Neural cell (in vitro differentiated cells): ENCODE data around the gene ALK.

Experiments
- EP300 ChIP-seq: fragments of 450-650 bp; conservative IDR thresholded peaks from 2 replicates; pipeline ENCODE4 v1.6.1; 2014; ENCODE audit warnings: antibody characterized with exemption, mild to moderate bottlenecking, moderate library complexity; ENCODE audit not compliant: poor library complexity, severe bottlenecking
- EZH2 ChIP-seq: fragments of 200-600, 300-800 bp; shearing (Covaris generic), sonication (generic); IDR thresholded peaks from 2 replicates; pipeline ENCODE4 v1.6.1; 2014; ENCODE audit warnings: antibody characterized with exemption, low read length, borderline replicate concordance, mild to moderate bottlenecking; ENCODE audit not compliant: insufficient read depth, poor library complexity, severe bottlenecking
- MXI1 ChIP-seq: fragments of 450-650 bp; conservative IDR thresholded peaks from 2 replicates; pipeline ENCODE4 v1.6.1; 2014; ENCODE audit warnings: antibody characterized with exemption, mild to moderate bottlenecking; ENCODE audit not compliant: poor library complexity, severe bottlenecking
- POLR2AphosphoS5 ChIP-seq: IDR thresholded peaks from 2 replicates; pipeline ENCODE4 v1.6.1; 2012
- RAD21 ChIP-seq: fragments of 450-650 bp; conservative IDR thresholded peaks from 2 replicates; pipeline ENCODE4 v1.6.1; 2014; ENCODE audit warnings: antibody characterized with exemption, mild to moderate bottlenecking, moderate library complexity
- SMC3 ChIP-seq: fragments of 450-650 bp; conservative IDR thresholded peaks from 2 replicates; pipeline ENCODE4 v1.6.1; 2014; ENCODE audit warnings: antibody characterized with exemption, mild to moderate bottlenecking, moderate library complexity; ENCODE audit not compliant: poor library complexity
- TAF1 ChIP-seq: IDR thresholded peaks from 2 replicates; pipeline ENCODE4 v1.6.1; 2012; ENCODE audit warnings: low read depth
- TF ChIP-seq, protein P1 (sequence below): fragments of 450-650 bp; IDR thresholded peaks from 2 replicates; pipeline ENCODE4 v1.5.1; 2014; ENCODE audit warnings: antibody characterized with exemption, mild to moderate bottlenecking, moderate library complexity; ENCODE audit not compliant: poor library complexity, severe bottlenecking
- TF ChIP-seq, protein P2 (sequence below): IDR thresholded peaks from 2 replicates; pipeline ENCODE4 v1.6.1; 2012; ENCODE audit warnings: borderline replicate concordance

DNA sequence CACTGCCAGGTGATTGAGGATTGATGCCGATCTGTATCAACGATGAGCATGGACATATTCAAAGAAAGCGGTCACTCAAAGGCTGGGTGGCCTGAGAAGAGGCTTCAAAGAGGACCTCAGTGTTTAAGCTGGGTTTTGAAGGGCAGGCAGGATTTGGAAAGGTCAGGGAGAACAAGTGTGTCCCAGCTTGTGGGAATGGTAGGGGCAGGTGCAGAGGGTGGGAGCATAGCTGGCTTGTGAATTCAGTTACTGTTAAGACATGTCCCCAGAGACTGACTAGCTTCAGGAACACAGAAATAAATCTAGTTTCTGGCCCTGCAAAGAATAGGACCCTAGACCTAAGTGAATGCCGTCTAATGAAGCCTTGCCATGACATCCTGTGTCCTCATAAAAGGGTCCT lies 442.7 kb downstream of the ALK start:
- TF ChIP-seq, protein P1, sequence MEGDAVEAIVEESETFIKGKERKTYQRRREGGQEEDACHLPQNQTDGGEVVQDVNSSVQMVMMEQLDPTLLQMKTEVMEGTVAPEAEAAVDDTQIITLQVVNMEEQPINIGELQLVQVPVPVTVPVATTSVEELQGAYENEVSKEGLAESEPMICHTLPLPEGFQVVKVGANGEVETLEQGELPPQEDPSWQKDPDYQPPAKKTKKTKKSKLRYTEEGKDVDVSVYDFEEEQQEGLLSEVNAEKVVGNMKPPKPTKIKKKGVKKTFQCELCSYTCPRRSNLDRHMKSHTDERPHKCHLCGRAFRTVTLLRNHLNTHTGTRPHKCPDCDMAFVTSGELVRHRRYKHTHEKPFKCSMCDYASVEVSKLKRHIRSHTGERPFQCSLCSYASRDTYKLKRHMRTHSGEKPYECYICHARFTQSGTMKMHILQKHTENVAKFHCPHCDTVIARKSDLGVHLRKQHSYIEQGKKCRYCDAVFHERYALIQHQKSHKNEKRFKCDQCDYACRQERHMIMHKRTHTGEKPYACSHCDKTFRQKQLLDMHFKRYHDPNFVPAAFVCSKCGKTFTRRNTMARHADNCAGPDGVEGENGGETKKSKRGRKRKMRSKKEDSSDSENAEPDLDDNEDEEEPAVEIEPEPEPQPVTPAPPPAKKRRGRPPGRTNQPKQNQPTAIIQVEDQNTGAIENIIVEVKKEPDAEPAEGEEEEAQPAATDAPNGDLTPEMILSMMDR = no peak
- TF ChIP-seq MXI1 = no peak
- no peak for TF ChIP-seq TAF1
- TF ChIP-seq, protein P2, sequence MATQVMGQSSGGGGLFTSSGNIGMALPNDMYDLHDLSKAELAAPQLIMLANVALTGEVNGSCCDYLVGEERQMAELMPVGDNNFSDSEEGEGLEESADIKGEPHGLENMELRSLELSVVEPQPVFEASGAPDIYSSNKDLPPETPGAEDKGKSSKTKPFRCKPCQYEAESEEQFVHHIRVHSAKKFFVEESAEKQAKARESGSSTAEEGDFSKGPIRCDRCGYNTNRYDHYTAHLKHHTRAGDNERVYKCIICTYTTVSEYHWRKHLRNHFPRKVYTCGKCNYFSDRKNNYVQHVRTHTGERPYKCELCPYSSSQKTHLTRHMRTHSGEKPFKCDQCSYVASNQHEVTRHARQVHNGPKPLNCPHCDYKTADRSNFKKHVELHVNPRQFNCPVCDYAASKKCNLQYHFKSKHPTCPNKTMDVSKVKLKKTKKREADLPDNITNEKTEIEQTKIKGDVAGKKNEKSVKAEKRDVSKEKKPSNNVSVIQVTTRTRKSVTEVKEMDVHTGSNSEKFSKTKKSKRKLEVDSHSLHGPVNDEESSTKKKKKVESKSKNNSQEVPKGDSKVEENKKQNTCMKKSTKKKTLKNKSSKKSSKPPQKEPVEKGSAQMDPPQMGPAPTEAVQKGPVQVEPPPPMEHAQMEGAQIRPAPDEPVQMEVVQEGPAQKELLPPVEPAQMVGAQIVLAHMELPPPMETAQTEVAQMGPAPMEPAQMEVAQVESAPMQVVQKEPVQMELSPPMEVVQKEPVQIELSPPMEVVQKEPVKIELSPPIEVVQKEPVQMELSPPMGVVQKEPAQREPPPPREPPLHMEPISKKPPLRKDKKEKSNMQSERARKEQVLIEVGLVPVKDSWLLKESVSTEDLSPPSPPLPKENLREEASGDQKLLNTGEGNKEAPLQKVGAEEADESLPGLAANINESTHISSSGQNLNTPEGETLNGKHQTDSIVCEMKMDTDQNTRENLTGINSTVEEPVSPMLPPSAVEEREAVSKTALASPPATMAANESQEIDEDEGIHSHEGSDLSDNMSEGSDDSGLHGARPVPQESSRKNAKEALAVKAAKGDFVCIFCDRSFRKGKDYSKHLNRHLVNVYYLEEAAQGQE = no peak
- TF ChIP-seq EP300 = no peak
- TF ChIP-seq EZH2 = no peak
- no peak for TF ChIP-seq RAD21
- TF ChIP-seq POLR2AphosphoS5 = no peak
- no peak for TF ChIP-seq SMC3
